ENCODE results near the gene WFDC8.
"Not testable (repeated sequence)": the region's sequence is repeated elsewhere in the genome, so short reads cannot be mapped to it uniquely, and the experiment has no call there.

GRCh38 chr20:45585986-45586385 lies 6.9 kb upstream of the WFDC8 start:
- not testable (repeated sequence) for TF ChIP-seq JUN (IDR thresholded peaks at IDR 0.05; ENCODE audit: borderline replicate concordance, insufficient read depth, insufficient read length, low read depth); POLR2A (IDR thresholded peaks at IDR 0.05; ENCODE audit: low read depth, low read length); EZH2 (IDR thresholded peaks at IDR 0.05; ENCODE audit: borderline replicate concordance, low read depth, low read length, severe bottlenecking); POLR2AphosphoS5 (IDR thresholded peaks at IDR 0.05; ENCODE audit: insufficient read depth, low read depth, low read length); MAX (IDR thresholded peaks at IDR 0.05; ENCODE audit: insufficient read depth, insufficient read length); GATA2 (IDR thresholded peaks at IDR 0.05; ENCODE audit: insufficient read depth, insufficient read length, low read depth, low read length); MYC (IDR thresholded peaks at IDR 0.05; ENCODE audit: low read depth, low read length)
- TF ChIP-seq, protein P1, sequence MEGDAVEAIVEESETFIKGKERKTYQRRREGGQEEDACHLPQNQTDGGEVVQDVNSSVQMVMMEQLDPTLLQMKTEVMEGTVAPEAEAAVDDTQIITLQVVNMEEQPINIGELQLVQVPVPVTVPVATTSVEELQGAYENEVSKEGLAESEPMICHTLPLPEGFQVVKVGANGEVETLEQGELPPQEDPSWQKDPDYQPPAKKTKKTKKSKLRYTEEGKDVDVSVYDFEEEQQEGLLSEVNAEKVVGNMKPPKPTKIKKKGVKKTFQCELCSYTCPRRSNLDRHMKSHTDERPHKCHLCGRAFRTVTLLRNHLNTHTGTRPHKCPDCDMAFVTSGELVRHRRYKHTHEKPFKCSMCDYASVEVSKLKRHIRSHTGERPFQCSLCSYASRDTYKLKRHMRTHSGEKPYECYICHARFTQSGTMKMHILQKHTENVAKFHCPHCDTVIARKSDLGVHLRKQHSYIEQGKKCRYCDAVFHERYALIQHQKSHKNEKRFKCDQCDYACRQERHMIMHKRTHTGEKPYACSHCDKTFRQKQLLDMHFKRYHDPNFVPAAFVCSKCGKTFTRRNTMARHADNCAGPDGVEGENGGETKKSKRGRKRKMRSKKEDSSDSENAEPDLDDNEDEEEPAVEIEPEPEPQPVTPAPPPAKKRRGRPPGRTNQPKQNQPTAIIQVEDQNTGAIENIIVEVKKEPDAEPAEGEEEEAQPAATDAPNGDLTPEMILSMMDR (IDR thresholded peaks at IDR 0.05; ENCODE audit: extremely low read depth in 1 of 2, insufficient read depth in 1 of 2, low read depth in 1 of 2, low read length in 2 of 2) = not testable (repeated sequence)

All from endothelial cell of umbilical vein (primary cell).